ENCODE measurements around the gene CYP2D6. TPM values are rescaled to one million over a fixed set of nuclear protein-coding genes. Genes with fewer than 3 reads are reported as not detected.

CYP2D6 gene
- total and polyA plus RNA-seq, 10 of the 15 experiments (the other 5 are each of a cell fraction or from before 2014, with no cell fraction given), result 0.08 to 1.4 (median 0.39) TPM

- FAIRE-seq (no peak), ATAC-seq (no peak), DNase-seq (ENCODE audit: low read depth, low spot score) (no peak)
- no peak overlapping the region for H3K4me2 ChIP-seq (ENCODE audit: control insufficient read depth, insufficient read depth)
- 84% methylated on average over 5 of the region's 5 CpGs for WGBS (ENCODE audit: insufficient coverage, insufficient replicate concordance, low lambda C conversion rate, missing lambda C conversion rate)
- H3K36me3 ChIP-seq (ENCODE audit: control insufficient read depth in 2 of 2, insufficient read depth in 2 of 2, low read length in 1 of 2), result peaks cover 5 to 7% of the 10 kb centered on the region in 2 experiments; a peak in 3 of 4 replicates
- H3K27ac ChIP-seq (ENCODE audit: control insufficient read depth, insufficient read depth), result no peak overlapping the region
- no TSS peak for BruUV-seq (replicated peaks)
- H3K9me3 ChIP-seq (replicated peaks; ENCODE audit: control insufficient read depth, insufficient read depth, low read length), result no peaks in the 10 kb centered on the region
- H2AFZ ChIP-seq (ENCODE audit: control insufficient read depth, low read depth, low read length), result no peak overlapping the region
- H3K9ac ChIP-seq (ENCODE audit: control insufficient read depth, insufficient read depth, low read length), result no peak overlapping the region
- TF ChIP-seq NR2C1 (IDR thresholded peaks at IDR 0.05) (no peak), NR2F1 (conservative IDR thresholded peaks at IDR 0.05) (no peak), RELA (IDR thresholded peaks at IDR 0.05; ENCODE audit: borderline replicate concordance, partially characterized antibody) (no peak), EED (IDR thresholded peaks at IDR 0.05; ENCODE audit: low read depth) (no peak), ZNF622 (IDR thresholded peaks at IDR 0.05) (no peak), LARP7 (IDR thresholded peaks at IDR 0.05) (no peak), PAX8 (IDR thresholded peaks at IDR 0.05) (no peak), PAX5 (IDR thresholded peaks at IDR 0.05; ENCODE audit: borderline replicate concordance, low read depth, low read length) (no peak), IKZF1 (conservative IDR thresholded peaks at IDR 0.05) (no peak), PKNOX1 (IDR thresholded peaks at IDR 0.05) (no peak), JUNB (IDR thresholded peaks at IDR 0.05) (no peak), ZBED1 (IDR thresholded peaks at IDR 0.05; ENCODE audit: borderline replicate concordance) (no peak), FOXM1 (IDR thresholded peaks at IDR 0.05; ENCODE audit: low read depth, low read length) (no peak), RAD21 (IDR thresholded peaks at IDR 0.05; ENCODE audit: insufficient read depth, low read depth, low read length) (no peak)
- TF ChIP-seq, protein P1, sequence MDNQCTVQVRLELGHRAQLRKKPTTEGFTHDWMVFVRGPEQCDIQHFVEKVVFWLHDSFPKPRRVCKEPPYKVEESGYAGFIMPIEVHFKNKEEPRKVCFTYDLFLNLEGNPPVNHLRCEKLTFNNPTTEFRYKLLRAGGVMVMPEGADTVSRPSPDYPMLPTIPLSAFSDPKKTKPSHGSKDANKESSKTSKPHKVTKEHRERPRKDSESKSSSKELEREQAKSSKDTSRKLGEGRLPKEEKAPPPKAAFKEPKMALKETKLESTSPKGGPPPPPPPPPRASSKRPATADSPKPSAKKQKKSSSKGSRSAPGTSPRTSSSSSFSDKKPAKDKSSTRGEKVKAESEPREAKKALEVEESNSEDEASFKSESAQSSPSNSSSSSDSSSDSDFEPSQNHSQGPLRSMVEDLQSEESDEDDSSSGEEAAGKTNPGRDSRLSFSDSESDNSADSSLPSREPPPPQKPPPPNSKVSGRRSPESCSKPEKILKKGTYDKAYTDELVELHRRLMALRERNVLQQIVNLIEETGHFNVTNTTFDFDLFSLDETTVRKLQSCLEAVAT (IDR thresholded peaks at IDR 0.05), result no peak
- RAD21 ChIA-PET (ENCODE audit: unreplicated experiment), result interaction anchor here (0.8 to 1.2 kb wide), 2 partner anchors 17 to 112 kb away, joined by 3 to 5 read pairs; no protein-coding TSS in a partner anchor
- SMC1A ChIA-PET (ENCODE audit: uncharacterized antibody, unreplicated experiment), result interaction anchor here (0.6 to 1.1 kb wide), 3 partner anchors 14 to 43 kb away, joined by 3 to 5 read pairs (median 3); no protein-coding TSS in a partner anchor
- H3K27me3 ChIP-seq (replicated peaks in 1 of 2; ENCODE audit: control insufficient read depth in 2 of 2, insufficient read depth in 2 of 2, low read length in 1 of 2), result no peaks in the 10 kb centered on the region
- no peaks in the 10 kb centered on the region for H4K20me1 ChIP-seq (ENCODE audit: control insufficient read depth, insufficient read depth)
- no peak overlapping the region for H3K4me3 ChIP-seq
- intact Hi-C loops (cut with micrococcal nuclease; ENCODE audit: unreplicated experiment), result no loop called here
- H3K4me1 ChIP-seq (ENCODE audit: control insufficient read depth, insufficient read depth, low read length), result no peaks in the 10 kb centered on the region
- CTCF ChIA-PET, result interaction anchor here (1.5 kb wide), 1 partner anchor 189 kb away, joined by 3 read pairs; no protein-coding TSS in a partner anchor
- POLR2A ChIA-PET, result no interaction called here
- in situ Hi-C loops (cut with MboI), result no loop called here
- H3K79me2 ChIP-seq (ENCODE audit: control insufficient read depth, insufficient read depth, low read length), result no peaks in the 10 kb centered on the region
These were observed 26.0 kb upstream of the CYP2D6 start for GRCh38 chr22:42156598-42156997.

Data from GM12878 (cell line).